ENCODE results near the gene USP13.

GRCh38 chr3:179719048-179719734 lies 66.4 kb downstream of the USP13 start:
- TF ChIP-seq CTCF (IDR thresholded peaks at IDR 0.05; ENCODE audit: poor library complexity) (no peak), EZH2 (IDR thresholded peaks at IDR 0.05; ENCODE audit: borderline replicate concordance) (no peak), EZH2phosphoT487 (IDR thresholded peaks at IDR 0.05; ENCODE audit: low read depth, severe bottlenecking, unreplicated experiment) (no peak)

Data from hepatocyte (in vitro differentiated cells).